GM21447 (cell line): Measurements from ENCODE around the gene LRRC55.

ENCODE experiments used
- ATAC-seq: cut with Tn5 transposase; IDR thresholded peaks from one replicate; pipeline ENCODE4 v1.9.1; 2021; ENCODE audit not compliant: unreplicated experiment

Gene LRRC55

GRCh38 chr11:57200917-57201316 is 19.2 kb downstream of the LRRC55 start:
- ATAC-seq, result no peak

- no peak for ATAC-seq
Measured at GRCh38 chr11:57202281-57202680, 20.5 kb downstream of the LRRC55 start.

GRCh38 chr11:57203359-57203758 is 21.6 kb downstream of the LRRC55 start:
- no peak for ATAC-seq

- no peak for ATAC-seq
Measured at GRCh38 chr11:57203882-57204480, 22.2 kb downstream of the LRRC55 start.

- no peak for ATAC-seq
Measured at GRCh38 chr11:57205041-57205641, 23.4 kb downstream of the LRRC55 start.

- no peak for ATAC-seq
Measured at GRCh38 chr11:57207168-57207567, 25.4 kb downstream of the LRRC55 start.

GRCh38 chr11:57210781-57211180 is 29.0 kb downstream of the LRRC55 start:
- no peak for ATAC-seq

- no peak for ATAC-seq
Measured at GRCh38 chr11:57213342-57214097, 31.8 kb downstream of the LRRC55 start.

GRCh38 chr11:57214098-57214417 is 32.3 kb downstream of the LRRC55 start:
- ATAC-seq, result no peak

- ATAC-seq, result no peak
Measured at GRCh38 chr11:57214494-57214893, 32.7 kb downstream of the LRRC55 start.

GRCh38 chr11:57216463-57216862 is 34.7 kb downstream of the LRRC55 start:
- no peak for ATAC-seq

- ATAC-seq, result no peak
Measured at GRCh38 chr11:57217053-57217452, 35.3 kb downstream of the LRRC55 start.

GRCh38 chr11:57219021-57219627 is 37.4 kb downstream of the LRRC55 start:
- no peak for ATAC-seq

GRCh38 chr11:57222239-57222638 is 40.5 kb downstream of the LRRC55 start:
- no peak for ATAC-seq

GRCh38 chr11:57223601-57224000 is 41.8 kb downstream of the LRRC55 start:
- no peak for ATAC-seq

- ATAC-seq, result no peak
Measured at GRCh38 chr11:57224128-57224527, 42.4 kb downstream of the LRRC55 start.

GRCh38 chr11:57224537-57224936 is 42.8 kb downstream of the LRRC55 start:
- no peak for ATAC-seq

- no peak for ATAC-seq
Measured at GRCh38 chr11:57228600-57228999, 46.8 kb downstream of the LRRC55 start.

- ATAC-seq, result no peak
Measured at GRCh38 chr11:57230316-57230715, 48.6 kb downstream of the LRRC55 start.

- no peak for ATAC-seq
Measured at GRCh38 chr11:57230791-57231538, 49.2 kb downstream of the LRRC55 start.

GRCh38 chr11:57231539-57232253 is 49.9 kb downstream of the LRRC55 start:
- ATAC-seq, result no peak
